Liver (tissue), 9 donors: ENCODE measurements around the gene RBMS3. TPM values are rescaled to one million over a fixed set of nuclear protein-coding genes. Genes with fewer than 3 reads are reported as not detected.

Source experiments
- DNase-seq: peaks from one replicate; pipeline ENCODE4 v3.0.0-alpha.2; 2017; ENCODE audit warnings: low spot score
- H3K27ac ChIP-seq, 2 donors: one replicate each; pipeline ENCODE4 v1.7.0; 2013; ENCODE audit warnings: inconsistent platforms in 2 of 2, low read length in 2 of 2, control low read depth in 1 of 2, low read depth in 1 of 2, mild to moderate bottlenecking in 1 of 2
- H3K27me3 ChIP-seq, 4 donors: one replicate each; pipeline versions ENCODE4 v1.6.1 to v1.7.0; 2013; ENCODE audit warnings: low read length in 3 of 4, inconsistent platforms in 1 of 4, mild to moderate bottlenecking in 1 of 4, moderate library complexity in 1 of 4; ENCODE audit not compliant: control insufficient read depth in 4 of 4, insufficient read depth in 4 of 4
- H3K36me3 ChIP-seq, 4 donors: one replicate each; pipeline versions ENCODE4 v1.6.1 to v1.7.0; 2013; ENCODE audit warnings: low read length in 3 of 4, mild to moderate bottlenecking in 3 of 4, low read depth in 1 of 4, moderate library complexity in 1 of 4; ENCODE audit not compliant: control insufficient read depth in 4 of 4, insufficient read depth in 3 of 4
- H3K4me1 ChIP-seq, 4 donors: one replicate each; pipeline versions ENCODE4 v1.6.1 to v1.7.0; 2013; ENCODE audit warnings: low read length in 3 of 4, mild to moderate bottlenecking in 3 of 4, moderate library complexity in 1 of 4; ENCODE audit not compliant: control insufficient read depth in 4 of 4, insufficient read depth in 4 of 4
- H3K4me3 ChIP-seq, 3 donors: one replicate each; pipeline versions ENCODE4 v1.6.1 to v1.7.0; 2013; ENCODE audit warnings: low read length in 3 of 3, control low read depth in 1 of 3, low read depth in 1 of 3, mild to moderate bottlenecking in 1 of 3
- H3K9ac ChIP-seq, 2 donors: one replicate each; pipeline ENCODE4 v1.7.0; 2013; ENCODE audit warnings: low read length in 2 of 2, mild to moderate bottlenecking in 2 of 2, moderate library complexity in 2 of 2, control low read depth in 1 of 2, low read depth in 1 of 2
- H3K9me3 ChIP-seq, 4 donors: one replicate each; pipeline versions ENCODE4 v1.6.1 to v1.7.0; 2013; ENCODE audit warnings: low read length in 3 of 4; ENCODE audit not compliant: control insufficient read depth in 4 of 4
- EGR1 ChIP-seq, 2 donors: IDR thresholded peaks; 2 replicates each; pipeline ENCODE4 v1.6.1; 2016 to 2018; ENCODE audit warnings: antibody characterized with exemption in 2 of 2, low read depth in 2 of 2
- FOXA1 ChIP-seq: IDR thresholded peaks from 2 replicates; pipeline ENCODE4 v1.6.1; 2016; ENCODE audit warnings: antibody characterized with exemption
- FOXA2 ChIP-seq: IDR thresholded peaks from 2 replicates; pipeline ENCODE4 v1.6.1; 2016; ENCODE audit warnings: antibody characterized with exemption
- GABPA ChIP-seq, 2 donors: IDR thresholded peaks in 1 of 2; conservative IDR thresholded peaks in 1 of 2; 2 replicates each; pipeline ENCODE4 v1.6.1; 2016; ENCODE audit warnings: antibody characterized with exemption in 2 of 2, mild to moderate bottlenecking in 1 of 2, moderate library complexity in 1 of 2
- HNF4A ChIP-seq, 2 donors: conservative IDR thresholded peaks; 2 replicates each; pipeline ENCODE4 v1.6.1; 2016; ENCODE audit warnings: antibody characterized with exemption in 2 of 2, mild to moderate bottlenecking in 2 of 2
- HNF4G ChIP-seq: IDR thresholded peaks from 2 replicates; pipeline ENCODE4 v1.6.1; 2016; ENCODE audit warnings: antibody characterized with exemption
- JUND ChIP-seq, 2 donors: IDR thresholded peaks; 2 replicates each; pipeline ENCODE4 v1.6.1; 2016; ENCODE audit warnings: antibody characterized with exemption in 2 of 2
- NR2F2 ChIP-seq: IDR thresholded peaks from 2 replicates; pipeline ENCODE4 v1.6.1; 2016; ENCODE audit warnings: antibody characterized with exemption
- RXRA ChIP-seq, 2 donors: IDR thresholded peaks; 2 replicates each; pipeline ENCODE4 v1.6.1; 2017 to 2018; ENCODE audit warnings: antibody characterized with exemption in 2 of 2, mild to moderate bottlenecking in 1 of 2
- SP1 ChIP-seq: IDR thresholded peaks from 2 replicates; pipeline ENCODE4 v1.6.1; 2018; ENCODE audit warnings: antibody characterized with exemption, mild to moderate bottlenecking
- TAF1 ChIP-seq: conservative IDR thresholded peaks from 2 replicates; pipeline ENCODE4 v1.6.1; 2016; ENCODE audit warnings: antibody characterized with exemption, mild to moderate bottlenecking
- YY1 ChIP-seq: IDR thresholded peaks from 2 replicates; pipeline ENCODE4 v1.6.1; 2016; ENCODE audit warnings: antibody characterized with exemption, mild to moderate bottlenecking
- WGBS: extraction: QIAGEN DNeasy Blood & Tissue Kit; methylation state at CpG from one replicate; pipeline ENCODE4 v1.1.7; 2013; 5-methylcytosine and 5-hydroxymethylcytosine counted together
- polyA plus RNA-seq, 2 donors: library from polyadenylated mRNA; stranded (reverse) in 1 of 2; unstranded in 1 of 2; fragments of 200-250 nt in 1 of 2; fragments of >200 nt in 1 of 2; fragmentation: Nextera tagmentation in 1 of 2; extraction: Ambion mirVana in 1 of 2; gene quantifications; one replicate each; pipeline versions ENCODE4 v1.2.1 to v1.2.3, GENCODE V29; 2013 to 2015
- total RNA-seq, 2 donors: library from RNA; depleted of rRNA; stranded (reverse); fragments of >200 nt; gene quantifications; one replicate each; pipeline ENCODE4 v1.2.3, GENCODE V29; 2014
- TF ChIP-seq, protein P1 (sequence below): IDR thresholded peaks from 2 replicates; pipeline ENCODE4 v1.6.1; 2016; ENCODE audit warnings: antibody characterized with exemption
- TF ChIP-seq, protein P2 (sequence below): IDR thresholded peaks from 2 replicates; pipeline ENCODE4 v1.6.1; 2016; ENCODE audit warnings: antibody characterized with exemption, mild to moderate bottlenecking
- TF ChIP-seq, protein P3 (sequence below): IDR thresholded peaks from 2 replicates; pipeline ENCODE4 v1.6.1; 2016; ENCODE audit warnings: antibody characterized with exemption
- TF ChIP-seq, protein P4 (sequence below): fragments of 150-350 bp; IDR thresholded peaks from 2 replicates; pipeline ENCODE4 v1.5.1; 2017; ENCODE audit warnings: improper control_type of control experiment, low read depth, low read length; ENCODE audit not compliant: missing input control
- TF ChIP-seq, protein P5 (sequence below): IDR thresholded peaks from 2 replicates; pipeline ENCODE4 v1.6.1; 2016; ENCODE audit warnings: antibody characterized with exemption
- donor health status: healthy.
- donor health status: healthy.
- donor health status: healthy.
- donor health status: healthy.
- donor health status: healthy.

The RBMS3 gene
- total and polyA plus RNA-seq, 4 donors, result 1.2 to 14.9 (median 9.3) TPM

DNA sequence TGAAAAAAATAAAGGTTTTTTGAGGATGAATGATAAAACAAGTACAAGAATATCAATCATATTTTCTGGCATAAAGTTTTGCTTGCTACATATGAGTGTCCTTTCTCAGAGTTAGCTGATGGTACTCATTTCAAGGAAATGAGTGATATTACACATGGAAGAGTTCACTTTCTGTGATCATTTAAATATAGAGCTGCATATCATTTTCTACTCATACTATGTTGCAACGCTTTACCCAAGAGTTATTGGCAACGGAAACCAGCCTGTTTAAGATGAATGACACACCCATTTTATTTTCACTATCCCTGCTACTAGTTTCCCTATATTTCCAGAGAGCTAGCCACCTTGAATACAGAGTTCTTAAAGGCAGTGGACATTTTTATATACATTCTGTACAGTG is 35.4 kb upstream of the RBMS3 start:
- no peaks in the 10 kb centered on the region for H3K36me3 ChIP-seq
- H3K27me3 ChIP-seq, result no peaks in the 10 kb centered on the region
- no peak for DNase-seq
- TF ChIP-seq, protein P1, sequence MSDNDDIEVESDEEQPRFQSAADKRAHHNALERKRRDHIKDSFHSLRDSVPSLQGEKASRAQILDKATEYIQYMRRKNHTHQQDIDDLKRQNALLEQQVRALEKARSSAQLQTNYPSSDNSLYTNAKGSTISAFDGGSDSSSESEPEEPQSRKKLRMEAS, result no peak
- TF ChIP-seq, protein P2, sequence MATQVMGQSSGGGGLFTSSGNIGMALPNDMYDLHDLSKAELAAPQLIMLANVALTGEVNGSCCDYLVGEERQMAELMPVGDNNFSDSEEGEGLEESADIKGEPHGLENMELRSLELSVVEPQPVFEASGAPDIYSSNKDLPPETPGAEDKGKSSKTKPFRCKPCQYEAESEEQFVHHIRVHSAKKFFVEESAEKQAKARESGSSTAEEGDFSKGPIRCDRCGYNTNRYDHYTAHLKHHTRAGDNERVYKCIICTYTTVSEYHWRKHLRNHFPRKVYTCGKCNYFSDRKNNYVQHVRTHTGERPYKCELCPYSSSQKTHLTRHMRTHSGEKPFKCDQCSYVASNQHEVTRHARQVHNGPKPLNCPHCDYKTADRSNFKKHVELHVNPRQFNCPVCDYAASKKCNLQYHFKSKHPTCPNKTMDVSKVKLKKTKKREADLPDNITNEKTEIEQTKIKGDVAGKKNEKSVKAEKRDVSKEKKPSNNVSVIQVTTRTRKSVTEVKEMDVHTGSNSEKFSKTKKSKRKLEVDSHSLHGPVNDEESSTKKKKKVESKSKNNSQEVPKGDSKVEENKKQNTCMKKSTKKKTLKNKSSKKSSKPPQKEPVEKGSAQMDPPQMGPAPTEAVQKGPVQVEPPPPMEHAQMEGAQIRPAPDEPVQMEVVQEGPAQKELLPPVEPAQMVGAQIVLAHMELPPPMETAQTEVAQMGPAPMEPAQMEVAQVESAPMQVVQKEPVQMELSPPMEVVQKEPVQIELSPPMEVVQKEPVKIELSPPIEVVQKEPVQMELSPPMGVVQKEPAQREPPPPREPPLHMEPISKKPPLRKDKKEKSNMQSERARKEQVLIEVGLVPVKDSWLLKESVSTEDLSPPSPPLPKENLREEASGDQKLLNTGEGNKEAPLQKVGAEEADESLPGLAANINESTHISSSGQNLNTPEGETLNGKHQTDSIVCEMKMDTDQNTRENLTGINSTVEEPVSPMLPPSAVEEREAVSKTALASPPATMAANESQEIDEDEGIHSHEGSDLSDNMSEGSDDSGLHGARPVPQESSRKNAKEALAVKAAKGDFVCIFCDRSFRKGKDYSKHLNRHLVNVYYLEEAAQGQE, result no peak
- no peak for TF ChIP-seq YY1
- no peak for TF ChIP-seq FOXA1
- TF ChIP-seq NR2F2, result no peak
- TF ChIP-seq EGR1 (IDR thresholded peaks at IDR 0.05; ENCODE audit: low read depth in 2 of 2), result no peak
- TF ChIP-seq TAF1, result no peak
- TF ChIP-seq, protein P3, sequence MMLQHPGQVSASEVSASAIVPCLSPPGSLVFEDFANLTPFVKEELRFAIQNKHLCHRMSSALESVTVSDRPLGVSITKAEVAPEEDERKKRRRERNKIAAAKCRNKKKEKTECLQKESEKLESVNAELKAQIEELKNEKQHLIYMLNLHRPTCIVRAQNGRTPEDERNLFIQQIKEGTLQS, result no peak
- TF ChIP-seq HNF4G, result no peak
- no peak for TF ChIP-seq SP1
- TF ChIP-seq, protein P4, sequence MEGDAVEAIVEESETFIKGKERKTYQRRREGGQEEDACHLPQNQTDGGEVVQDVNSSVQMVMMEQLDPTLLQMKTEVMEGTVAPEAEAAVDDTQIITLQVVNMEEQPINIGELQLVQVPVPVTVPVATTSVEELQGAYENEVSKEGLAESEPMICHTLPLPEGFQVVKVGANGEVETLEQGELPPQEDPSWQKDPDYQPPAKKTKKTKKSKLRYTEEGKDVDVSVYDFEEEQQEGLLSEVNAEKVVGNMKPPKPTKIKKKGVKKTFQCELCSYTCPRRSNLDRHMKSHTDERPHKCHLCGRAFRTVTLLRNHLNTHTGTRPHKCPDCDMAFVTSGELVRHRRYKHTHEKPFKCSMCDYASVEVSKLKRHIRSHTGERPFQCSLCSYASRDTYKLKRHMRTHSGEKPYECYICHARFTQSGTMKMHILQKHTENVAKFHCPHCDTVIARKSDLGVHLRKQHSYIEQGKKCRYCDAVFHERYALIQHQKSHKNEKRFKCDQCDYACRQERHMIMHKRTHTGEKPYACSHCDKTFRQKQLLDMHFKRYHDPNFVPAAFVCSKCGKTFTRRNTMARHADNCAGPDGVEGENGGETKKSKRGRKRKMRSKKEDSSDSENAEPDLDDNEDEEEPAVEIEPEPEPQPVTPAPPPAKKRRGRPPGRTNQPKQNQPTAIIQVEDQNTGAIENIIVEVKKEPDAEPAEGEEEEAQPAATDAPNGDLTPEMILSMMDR, result no peak
- WGBS, result 85% methylated on average over 2 of the region's 2 CpGs
- H3K9ac ChIP-seq, result no peak overlapping the region
- no peak overlapping the region for H3K27ac ChIP-seq
- no peak overlapping the region for H3K4me3 ChIP-seq
- H3K9me3 ChIP-seq, result no peaks in the 10 kb centered on the region
- no peaks in the 10 kb centered on the region for H3K4me1 ChIP-seq

DNA sequence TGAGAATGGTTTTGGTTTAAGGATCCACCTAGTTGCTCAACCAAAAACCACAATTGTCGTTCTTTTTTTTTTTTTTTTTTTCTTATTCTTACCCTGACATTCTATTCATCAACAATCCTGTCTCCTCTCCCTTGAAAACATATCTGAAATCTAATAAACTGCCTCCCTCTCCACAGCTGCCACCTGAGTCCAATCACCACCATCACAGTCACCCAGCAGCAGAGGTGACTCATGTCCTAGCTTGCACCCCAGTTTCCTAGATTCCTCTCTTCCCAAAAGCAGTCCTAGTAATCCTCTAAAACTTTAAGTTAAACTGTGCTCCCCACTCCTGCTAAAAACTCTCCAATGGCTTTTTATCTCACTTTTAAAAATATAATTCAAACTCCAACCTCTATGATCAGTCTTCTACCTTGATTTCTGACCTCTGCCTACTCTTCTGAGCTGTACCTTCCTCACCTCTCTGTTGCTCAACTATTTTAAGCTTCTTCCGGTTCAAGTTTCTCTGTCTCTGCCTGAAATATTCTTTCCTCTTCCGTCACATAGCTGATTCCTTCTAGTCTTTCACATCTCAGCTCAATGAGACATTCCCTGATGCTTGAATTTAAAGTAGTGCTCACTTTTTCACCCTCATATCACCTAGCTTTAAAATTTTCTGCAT is 33.7 kb upstream of the RBMS3 start:
- H3K4me3 ChIP-seq, result no peak overlapping the region
- no peaks in the 10 kb centered on the region for H3K27me3 ChIP-seq
- WGBS, result 84% methylated on average over 3 of the region's 3 CpGs
- TF ChIP-seq, protein P5, sequence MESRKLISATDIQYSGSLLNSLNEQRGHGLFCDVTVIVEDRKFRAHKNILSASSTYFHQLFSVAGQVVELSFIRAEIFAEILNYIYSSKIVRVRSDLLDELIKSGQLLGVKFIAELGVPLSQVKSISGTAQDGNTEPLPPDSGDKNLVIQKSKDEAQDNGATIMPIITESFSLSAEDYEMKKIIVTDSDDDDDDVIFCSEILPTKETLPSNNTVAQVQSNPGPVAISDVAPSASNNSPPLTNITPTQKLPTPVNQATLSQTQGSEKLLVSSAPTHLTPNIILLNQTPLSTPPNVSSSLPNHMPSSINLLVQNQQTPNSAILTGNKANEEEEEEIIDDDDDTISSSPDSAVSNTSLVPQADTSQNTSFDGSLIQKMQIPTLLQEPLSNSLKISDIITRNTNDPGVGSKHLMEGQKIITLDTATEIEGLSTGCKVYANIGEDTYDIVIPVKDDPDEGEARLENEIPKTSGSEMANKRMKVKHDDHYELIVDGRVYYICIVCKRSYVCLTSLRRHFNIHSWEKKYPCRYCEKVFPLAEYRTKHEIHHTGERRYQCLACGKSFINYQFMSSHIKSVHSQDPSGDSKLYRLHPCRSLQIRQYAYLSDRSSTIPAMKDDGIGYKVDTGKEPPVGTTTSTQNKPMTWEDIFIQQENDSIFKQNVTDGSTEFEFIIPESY, result no peak
- no peak for TF ChIP-seq YY1
- no peak for TF ChIP-seq GABPA (IDR thresholded peaks at IDR 0.05 in 1 of 2, conservative IDR thresholded peaks at IDR 0.05 in 1 of 2)
- TF ChIP-seq, protein P3, result no peak
- TF ChIP-seq HNF4G, result no peak
- no peak for TF ChIP-seq FOXA2
- no peak for TF ChIP-seq FOXA1
- no peak for TF ChIP-seq TAF1
- TF ChIP-seq HNF4A (conservative IDR thresholded peaks at IDR 0.05), result no peak
- TF ChIP-seq EGR1 (IDR thresholded peaks at IDR 0.05; ENCODE audit: low read depth in 2 of 2), result no peak
- TF ChIP-seq, protein P1, result no peak
- TF ChIP-seq RXRA (IDR thresholded peaks at IDR 0.05), result no peak
- no peak for TF ChIP-seq SP1
- TF ChIP-seq NR2F2, result no peak
- no peak for TF ChIP-seq JUND (IDR thresholded peaks at IDR 0.05)
- TF ChIP-seq, protein P4, result no peak

More for the DNA sequence above, 33.7 kb upstream of the RBMS3 start:
- DNase-seq, result no peak
- no peak overlapping the region for H3K27ac ChIP-seq
- no peaks in the 10 kb centered on the region for H3K4me1 ChIP-seq
- no peaks in the 10 kb centered on the region for H3K9me3 ChIP-seq
- H3K36me3 ChIP-seq, result no peaks in the 10 kb centered on the region
- H3K9ac ChIP-seq, result no peak overlapping the region
